ENCODE measurements around the gene TAF10.

Gene TAF10

DNA sequence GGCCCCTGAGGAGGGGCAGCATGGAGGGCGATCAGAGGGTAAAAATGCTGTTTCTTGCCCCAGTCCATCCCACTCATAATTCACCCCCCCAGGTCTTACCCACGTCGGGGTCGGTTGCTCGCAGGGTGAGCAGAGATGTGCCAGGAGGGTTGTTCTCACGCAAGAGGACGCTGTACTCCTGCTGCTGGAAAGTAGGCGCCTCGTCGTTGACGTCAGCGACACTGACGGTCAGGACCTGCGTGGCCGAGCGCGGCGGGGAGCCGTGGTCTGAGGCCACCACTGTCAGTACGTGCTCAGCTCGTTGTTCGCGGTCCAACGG lies 17.5 kb upstream of the TAF10 start:
- TF ChIP-seq, protein P1, sequence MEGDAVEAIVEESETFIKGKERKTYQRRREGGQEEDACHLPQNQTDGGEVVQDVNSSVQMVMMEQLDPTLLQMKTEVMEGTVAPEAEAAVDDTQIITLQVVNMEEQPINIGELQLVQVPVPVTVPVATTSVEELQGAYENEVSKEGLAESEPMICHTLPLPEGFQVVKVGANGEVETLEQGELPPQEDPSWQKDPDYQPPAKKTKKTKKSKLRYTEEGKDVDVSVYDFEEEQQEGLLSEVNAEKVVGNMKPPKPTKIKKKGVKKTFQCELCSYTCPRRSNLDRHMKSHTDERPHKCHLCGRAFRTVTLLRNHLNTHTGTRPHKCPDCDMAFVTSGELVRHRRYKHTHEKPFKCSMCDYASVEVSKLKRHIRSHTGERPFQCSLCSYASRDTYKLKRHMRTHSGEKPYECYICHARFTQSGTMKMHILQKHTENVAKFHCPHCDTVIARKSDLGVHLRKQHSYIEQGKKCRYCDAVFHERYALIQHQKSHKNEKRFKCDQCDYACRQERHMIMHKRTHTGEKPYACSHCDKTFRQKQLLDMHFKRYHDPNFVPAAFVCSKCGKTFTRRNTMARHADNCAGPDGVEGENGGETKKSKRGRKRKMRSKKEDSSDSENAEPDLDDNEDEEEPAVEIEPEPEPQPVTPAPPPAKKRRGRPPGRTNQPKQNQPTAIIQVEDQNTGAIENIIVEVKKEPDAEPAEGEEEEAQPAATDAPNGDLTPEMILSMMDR (IDR thresholded peaks at IDR 0.05; ENCODE audit: unreplicated experiment in 3 of 3): no peak
- H3K27me3 Mint-ChIP-seq (ENCODE audit: low read depth): peaks cover 9% of the 10 kb centered on the region
- H3K4me3 Mint-ChIP-seq: no peak overlapping the region
- H3K4me1 Mint-ChIP-seq: no peaks in the 10 kb centered on the region
- no peaks in the 10 kb centered on the region for H3K9me3 Mint-ChIP-seq
- no peak overlapping the region for H3K27ac Mint-ChIP-seq
- H3K36me3 Mint-ChIP-seq (ENCODE audit: low read depth): peaks cover 63% of the 10 kb centered on the region

DNA sequence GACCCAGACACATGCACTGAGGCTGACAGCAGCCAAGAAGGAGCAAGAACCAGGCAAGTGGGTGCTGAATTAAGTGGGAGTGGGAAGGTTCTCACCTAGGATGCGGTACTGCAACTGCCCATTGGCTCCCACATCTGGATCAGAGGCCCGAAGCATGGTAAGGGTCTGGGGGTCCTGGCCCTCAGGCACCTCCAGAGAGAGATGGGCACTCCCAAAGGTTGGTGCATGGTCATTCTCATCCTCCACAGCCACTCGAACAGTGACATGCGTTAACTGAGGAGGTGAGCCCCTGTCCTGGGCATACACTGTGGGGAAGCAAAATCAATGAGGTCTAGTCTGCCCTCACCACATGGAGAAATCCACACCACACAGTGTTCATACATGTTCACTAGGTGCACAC lies 16.5 kb upstream of the TAF10 start:
- Mint-ChIP-seq H3K4me1 (no peaks in the 10 kb centered on the region), H3K27ac (no peak overlapping the region), H3K36me3 (ENCODE audit: low read depth) (peaks cover 68% of the 10 kb centered on the region), H3K4me3 (no peak overlapping the region), H3K9me3 (no peaks in the 10 kb centered on the region), H3K27me3 (ENCODE audit: low read depth) (peaks cover 9% of the 10 kb centered on the region)
- TF ChIP-seq, protein P1 (IDR thresholded peaks at IDR 0.05; ENCODE audit: unreplicated experiment in 3 of 3): no peak

DNA sequence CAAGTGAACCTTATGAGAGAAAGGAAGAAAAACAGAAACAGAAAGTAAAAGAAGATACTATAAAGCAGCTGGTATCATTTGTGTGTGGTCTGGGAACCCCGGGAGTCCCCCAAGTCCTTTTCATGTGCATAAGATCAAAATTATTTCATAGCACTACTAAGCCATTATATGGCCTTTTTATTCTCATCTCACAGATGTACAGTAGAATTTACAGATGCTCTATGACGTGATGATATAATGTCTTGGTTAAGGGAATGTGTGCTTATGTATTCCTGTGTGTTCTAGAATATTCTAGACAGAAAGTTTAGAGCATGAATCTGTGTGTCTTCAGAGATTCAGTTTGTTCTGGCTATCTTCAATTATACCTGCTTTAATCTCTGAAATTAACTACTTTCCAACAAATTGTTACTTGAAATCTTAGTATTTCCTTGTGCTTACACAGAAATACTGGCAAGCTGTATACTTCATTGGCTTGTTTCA lies 15.8 kb upstream of the TAF10 start:
- peaks cover 61% of the 10 kb centered on the region for H3K36me3 Mint-ChIP-seq (ENCODE audit: low read depth)
- TF ChIP-seq, protein P1 (IDR thresholded peaks at IDR 0.05; ENCODE audit: unreplicated experiment in 3 of 3): no peak
- H3K4me1 Mint-ChIP-seq: no peaks in the 10 kb centered on the region
- H3K27me3 Mint-ChIP-seq (ENCODE audit: low read depth): peaks cover 9% of the 10 kb centered on the region
- H3K9me3 Mint-ChIP-seq: no peaks in the 10 kb centered on the region
- no peak overlapping the region for H3K27ac Mint-ChIP-seq
- H3K4me3 Mint-ChIP-seq: no peak overlapping the region

DNA sequence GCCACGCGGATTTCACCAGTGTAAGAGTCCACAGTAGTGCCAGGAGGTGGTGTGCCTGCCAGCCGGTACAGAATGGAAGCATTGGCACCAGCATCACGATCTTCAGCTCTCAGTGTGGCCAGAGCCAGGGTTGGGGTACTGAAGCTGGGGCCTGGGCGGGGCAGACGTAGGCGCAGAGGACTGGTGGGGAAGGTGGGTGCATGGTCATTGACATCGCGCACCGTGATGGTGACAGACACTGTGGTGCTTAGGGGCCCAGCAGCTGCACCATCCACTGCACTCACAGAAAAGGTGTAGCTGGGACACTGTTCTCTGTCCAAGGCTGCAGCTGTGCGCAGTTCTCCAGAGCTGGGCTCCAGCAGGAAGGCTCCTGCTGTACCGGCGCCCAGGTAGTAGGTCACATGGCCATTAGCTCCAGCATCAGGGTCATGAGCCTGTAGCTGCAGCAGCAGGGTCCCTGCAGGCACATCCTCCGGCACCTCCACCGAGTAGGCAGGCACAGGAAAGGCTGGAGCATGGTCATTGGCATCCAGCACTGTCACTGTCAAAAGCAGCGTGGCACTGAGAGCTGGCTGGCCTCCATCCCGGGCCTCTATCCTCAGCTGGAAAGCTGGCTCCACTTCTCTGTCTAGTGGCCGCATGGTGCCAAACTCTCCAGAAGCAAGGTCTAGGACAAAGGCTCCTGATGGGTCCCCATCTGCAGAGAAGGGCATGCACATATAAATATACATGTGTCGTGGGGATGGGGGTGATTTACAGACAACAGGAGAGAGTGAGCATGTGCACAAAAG lies 15.2 kb upstream of the TAF10 start:
- Mint-ChIP-seq H3K4me3 (no peak overlapping the region), H3K27me3 (ENCODE audit: low read depth) (peaks cover 9% of the 10 kb centered on the region), H3K4me1 (no peaks in the 10 kb centered on the region), H3K9me3 (no peaks in the 10 kb centered on the region), H3K36me3 (ENCODE audit: low read depth) (peaks cover 59% of the 10 kb centered on the region), H3K27ac (no peak overlapping the region)
- TF ChIP-seq, protein P1 (IDR thresholded peaks at IDR 0.05; ENCODE audit: unreplicated experiment in 3 of 3): no peak

DNA sequence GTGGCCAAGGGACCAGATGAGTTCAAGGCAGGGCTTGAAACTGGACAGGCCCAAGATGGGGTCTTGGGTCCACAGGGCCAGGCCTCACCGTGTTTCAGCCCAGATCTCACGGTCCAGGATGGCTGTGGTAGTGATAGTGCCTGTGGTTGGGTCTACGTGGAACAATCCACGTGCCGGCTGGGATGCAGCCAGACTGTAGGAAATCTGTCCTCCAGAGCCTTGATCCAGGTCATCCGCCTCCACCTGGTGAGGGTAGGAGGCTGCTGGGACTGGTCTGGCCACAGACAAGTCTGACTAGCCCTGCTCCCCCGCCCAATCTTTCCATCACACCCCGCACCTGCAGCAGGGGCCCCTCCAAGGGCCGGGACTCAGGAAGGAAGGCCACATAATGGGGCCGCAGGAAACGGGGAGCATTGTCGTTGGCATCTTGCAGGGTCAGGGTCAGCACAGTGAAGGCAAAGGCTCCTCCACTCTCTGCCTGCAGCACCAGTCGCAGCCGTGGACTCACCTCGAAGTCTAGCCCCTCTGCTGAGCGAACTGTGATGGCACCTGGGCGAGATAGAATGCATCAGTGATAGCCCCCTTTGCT lies 13.9 kb upstream of the TAF10 start:
- Mint-ChIP-seq H3K27ac (no peak overlapping the region), H3K9me3 (no peaks in the 10 kb centered on the region), H3K27me3 (ENCODE audit: low read depth) (peaks cover 4% of the 10 kb centered on the region), H3K4me1 (no peaks in the 10 kb centered on the region), H3K36me3 (ENCODE audit: low read depth) (peaks cover 46% of the 10 kb centered on the region), H3K4me3 (no peak overlapping the region)
- TF ChIP-seq, protein P1 (IDR thresholded peaks at IDR 0.05; ENCODE audit: unreplicated experiment in 3 of 3): no peak
